H9 (cell line): Measurements from ENCODE around the gene RASAL1. TPM values are rescaled to one million over a fixed set of nuclear protein-coding genes. Genes with fewer than 3 reads are reported as not detected.

Source experiments
- DNase-seq: peaks from one replicate; pipeline ENCODE4 v3.0.0-alpha.2; 2017
- H2AFZ ChIP-seq: one replicate; pipeline ENCODE4 v1.6.1; 2013; ENCODE audit warnings: mild to moderate bottlenecking, low read length, control low read depth, moderate library complexity
- H2AK5ac ChIP-seq: 2 replicates; pipeline ENCODE4 v1.6.1; 2013; ENCODE audit warnings: low read length, control low read depth, mixed read lengths; ENCODE audit not compliant: insufficient read length
- H2BK120ac ChIP-seq: one replicate; pipeline ENCODE4 v1.6.1; 2013; ENCODE audit warnings: low read depth, mild to moderate bottlenecking, low read length, control low read depth, inconsistent platforms; ENCODE audit not compliant: poor library complexity, severe bottlenecking
- H2BK12ac ChIP-seq: 2 replicates; pipeline ENCODE4 v1.6.1; 2013; ENCODE audit warnings: low read length, control low read depth, mixed read lengths, low read depth; ENCODE audit not compliant: insufficient read length
- H2BK15ac ChIP-seq: 2 replicates; pipeline ENCODE4 v1.6.1; 2013; ENCODE audit warnings: low read depth, low read length, control low read depth
- H2BK20ac ChIP-seq: one replicate; pipeline ENCODE4 v1.6.1; 2013; ENCODE audit warnings: low read depth, mild to moderate bottlenecking, low read length, control low read depth, inconsistent platforms; ENCODE audit not compliant: poor library complexity, severe bottlenecking
- H2BK5ac ChIP-seq: 2 replicates; pipeline ENCODE4 v1.6.1; 2013; ENCODE audit warnings: low read length, control low read depth, mixed read lengths; ENCODE audit not compliant: insufficient read length
- H3K14ac ChIP-seq: 2 replicates; pipeline ENCODE4 v1.6.1; 2013; ENCODE audit warnings: low read length, control low read depth; ENCODE audit not compliant: insufficient read depth
- H3K18ac ChIP-seq: 2 replicates; pipeline ENCODE4 v1.6.1; 2013; ENCODE audit warnings: low read depth, mild to moderate bottlenecking, mixed read lengths, low read length, control low read depth; ENCODE audit not compliant: insufficient read length
- H3K23ac ChIP-seq: 2 replicates; pipeline ENCODE4 v1.6.1; 2013; ENCODE audit warnings: low read length, control low read depth, mixed read lengths, low read depth; ENCODE audit not compliant: insufficient read length
- H3K23me2 ChIP-seq: 2 replicates; pipeline ENCODE4 v1.6.1; 2013; ENCODE audit warnings: low read depth, mild to moderate bottlenecking, mixed read lengths, low read length, control low read depth; ENCODE audit not compliant: insufficient read length, poor library complexity, severe bottlenecking
- H3K27ac ChIP-seq: 2 replicates; pipeline ENCODE4 v1.5.1; 2013; ENCODE audit warnings: low read length, control low read depth, mixed read lengths, low read depth; ENCODE audit not compliant: insufficient read length
- H3K27me3 ChIP-seq: 2 replicates; pipeline ENCODE4 v1.6.1; 2013; ENCODE audit warnings: low read length, control low read depth, inconsistent platforms; ENCODE audit not compliant: insufficient read depth
- H3K4ac ChIP-seq: 2 replicates; pipeline ENCODE4 v1.6.1; 2013; ENCODE audit warnings: low read depth, mild to moderate bottlenecking, control low read depth, inconsistent platforms, low read length, moderate library complexity
- H3K4me1 ChIP-seq: 2 replicates; pipeline ENCODE4 v1.6.1; 2013; ENCODE audit warnings: low read length, control low read depth, inconsistent platforms; ENCODE audit not compliant: insufficient read depth
- H3K4me2 ChIP-seq: 2 replicates; pipeline ENCODE4 v1.6.1; 2013; ENCODE audit warnings: low read length, control low read depth, mixed read lengths; ENCODE audit not compliant: insufficient read length, insufficient read depth
- H3K56ac ChIP-seq: 2 replicates; pipeline ENCODE4 v1.6.1; 2013; ENCODE audit warnings: low read depth, mild to moderate bottlenecking, mixed read lengths, low read length, control low read depth; ENCODE audit not compliant: insufficient read length
- H3K79me1 ChIP-seq: 2 replicates; pipeline ENCODE4 v1.6.1; 2013; ENCODE audit warnings: low read depth, mild to moderate bottlenecking, moderate library complexity, low read length, control low read depth, inconsistent platforms; ENCODE audit not compliant: insufficient read depth, poor library complexity, severe bottlenecking
- H3K79me2 ChIP-seq: 2 replicates; pipeline ENCODE4 v1.6.1; 2013; ENCODE audit warnings: low read length, control low read depth, inconsistent platforms; ENCODE audit not compliant: insufficient read depth
- H3K9ac ChIP-seq: 2 replicates; pipeline ENCODE4 v1.6.1; 2013; ENCODE audit warnings: low read length, control low read depth, mixed read lengths; ENCODE audit not compliant: insufficient read length; ENCODE audit errors: extremely low read depth
- H3K9me3 ChIP-seq: one replicate; pipeline ENCODE4 v1.6.1; 2013; ENCODE audit warnings: low read depth, low read length, inconsistent platforms; ENCODE audit not compliant: control insufficient read depth
- H3T11ph ChIP-seq: one replicate; pipeline ENCODE4 v1.6.1; 2013; ENCODE audit warnings: mild to moderate bottlenecking, low read length, control low read depth, inconsistent platforms
- H4K20me1 ChIP-seq: one replicate; pipeline ENCODE4 v1.6.1; 2013; ENCODE audit not compliant: control insufficient read depth, insufficient read length, insufficient read depth
- H4K5ac ChIP-seq: 2 replicates; pipeline ENCODE4 v1.6.1; 2013; ENCODE audit warnings: low read depth, mild to moderate bottlenecking, mixed read lengths, low read length, control low read depth; ENCODE audit not compliant: insufficient read length
- H4K8ac ChIP-seq: replicated peaks from 2 replicates; pipeline ENCODE4 v1.6.1; 2013; ENCODE audit warnings: low read length, control low read depth, mixed read lengths, low read depth; ENCODE audit not compliant: insufficient read length
- H4K91ac ChIP-seq: 2 replicates; pipeline ENCODE4 v1.6.1; 2013; ENCODE audit warnings: low read depth, mild to moderate bottlenecking, moderate library complexity, mixed read lengths, low read length, control low read depth; ENCODE audit not compliant: insufficient read length
- H3K27ac Mint-ChIP-seq, 3 experiments: 2 replicates in 2 of 3; 3 replicates in 1 of 3; pipeline ENCODE4 v1.8.0; 2020 to 2021; ENCODE audit warnings: mixed read lengths in 3 of 3, mild to moderate bottlenecking in 1 of 3, moderate library complexity in 1 of 3
- H3K27me3 Mint-ChIP-seq: 2 replicates; pipeline ENCODE4 v1.8.0; 2021; ENCODE audit warnings: low read depth, mild to moderate bottlenecking, moderate library complexity, mixed read lengths
- H3K36me3 Mint-ChIP-seq, 3 experiments: 2 replicates in 2 of 3; 3 replicates in 1 of 3; pipeline ENCODE4 v1.8.0; 2020 to 2021; ENCODE audit warnings: low read depth in 3 of 3, mixed read lengths in 3 of 3; ENCODE audit not compliant: insufficient read depth in 1 of 3
- H3K4me1 Mint-ChIP-seq, 2 experiments: 2 replicates each; pipeline ENCODE4 v1.8.0; 2020; ENCODE audit warnings: mixed read lengths in 2 of 2
- H3K4me3 Mint-ChIP-seq, 2 experiments: 2 replicates in 1 of 2; 3 replicates in 1 of 2; pipeline ENCODE4 v1.8.0; 2020 to 2021; ENCODE audit warnings: mild to moderate bottlenecking in 2 of 2, mixed read lengths in 2 of 2, moderate library complexity in 1 of 2
- H3K9me3 Mint-ChIP-seq, 2 experiments: 2 replicates in 1 of 2; 3 replicates in 1 of 2; pipeline ENCODE4 v1.8.0; 2020; ENCODE audit warnings: mild to moderate bottlenecking in 2 of 2, mixed read lengths in 2 of 2, moderate library complexity in 1 of 2
- CTCF ChIP-seq: fragments of 200-600 bp; sonication (generic); conservative IDR thresholded peaks from 3 replicates; pipeline ENCODE4 v1.8.0; 2021; ENCODE audit warnings: antibody characterized with exemption, mild to moderate bottlenecking
- WGBS: extraction: QIAGEN DNeasy Blood & Tissue Kit; methylation state at CpG from one replicate; pipeline ENCODE4 v1.1.7; 2013; ENCODE audit warnings: missing lambda C conversion rate, low lambda C conversion rate, mixed read lengths; ENCODE audit not compliant: insufficient read length; ENCODE audit errors: extremely low coverage; 5-methylcytosine and 5-hydroxymethylcytosine counted together
- total RNA-seq: library from RNA; stranded (reverse); gene quantifications from 2 replicates; pipeline ENCODE4 v1.2.1, GENCODE V29; 2021

RASAL1 gene
- total RNA-seq, 1 experiment from 2014 or later: 2.3 TPM

DNA sequence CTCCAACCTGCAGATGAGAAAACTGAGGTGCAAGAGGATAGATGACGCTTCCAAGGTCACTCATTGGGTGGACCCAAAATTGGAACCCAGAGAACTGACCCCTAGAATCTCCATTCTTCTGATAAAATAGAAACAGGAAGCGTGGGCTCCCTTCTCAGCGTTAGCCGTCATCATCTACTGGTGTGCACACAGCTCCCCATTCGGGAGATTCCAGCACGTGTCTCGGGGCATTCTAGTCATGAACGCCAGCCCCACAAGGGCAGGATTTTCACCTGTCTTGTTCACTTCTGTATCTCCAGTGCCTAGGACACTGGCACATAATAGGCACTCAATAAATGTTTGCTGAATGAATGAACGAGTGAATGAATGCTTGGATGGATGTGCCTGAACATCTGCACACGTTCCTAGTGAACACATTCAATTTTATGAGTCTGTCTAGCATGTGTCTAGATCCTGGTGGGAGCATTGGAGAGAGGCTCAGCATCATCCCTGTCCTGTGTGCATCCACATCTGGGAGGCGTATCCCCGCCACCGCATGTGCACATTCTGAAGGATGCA lies 30.5 kb downstream of the RASAL1 start:
- H3K79me1 ChIP-seq: no peaks in the 10 kb centered on the region
- peaks cover 4% of the 10 kb centered on the region for H4K20me1 ChIP-seq
- H3K4me3 Mint-ChIP-seq: peak overlapping the region; percentile 21 to 31; a peak in 1 of 5 replicates
- H4K5ac ChIP-seq: no peak overlapping the region
- peaks cover 4% of the 10 kb centered on the region for H3K23me2 ChIP-seq
- peaks cover 0 to 11% of the 10 kb centered on the region in 2 experiments; a peak in 2 of 4 replicates for H3K4me1 Mint-ChIP-seq
- no peak overlapping the region for H2BK5ac ChIP-seq
- H2BK20ac ChIP-seq: no peak overlapping the region
- H3K18ac ChIP-seq: no peak overlapping the region
- no peaks in the 10 kb centered on the region for H3K9me3 Mint-ChIP-seq
- H3K27ac ChIP-seq: no peak overlapping the region
- H3K36me3 Mint-ChIP-seq: no peaks in the 10 kb centered on the region
- no peaks in the 10 kb centered on the region for H3K9me3 ChIP-seq
- no peak overlapping the region for H3K56ac ChIP-seq
- H3K4me2 ChIP-seq: no peak overlapping the region
- H2BK15ac ChIP-seq: no peak overlapping the region
- H4K91ac ChIP-seq: no peak overlapping the region
- DNase-seq: no peak
- no peak overlapping the region for H3K4ac ChIP-seq
- no peak overlapping the region for H3K14ac ChIP-seq
- TF ChIP-seq CTCF: no peak
- H3K79me2 ChIP-seq: no peaks in the 10 kb centered on the region
- no peak overlapping the region for H2AFZ ChIP-seq
- no peak overlapping the region for H3T11ph ChIP-seq
- H3K23ac ChIP-seq: no peak overlapping the region
- no peaks in the 10 kb centered on the region; the same call in 1 of the 2 replicates for H3K27me3 ChIP-seq
- WGBS: no CpG with 5 or more reads among the region's 13 CpGs
- no peak overlapping the region for H3K27ac Mint-ChIP-seq
- H3K27me3 Mint-ChIP-seq: peaks cover 6% of the 10 kb centered on the region
- H2BK120ac ChIP-seq: no peak overlapping the region
- H4K8ac ChIP-seq: no peak overlapping the region
- H3K9ac ChIP-seq: no peak overlapping the region
- no peaks in the 10 kb centered on the region for H3K4me1 ChIP-seq
- no peak overlapping the region for H2BK12ac ChIP-seq
- H2AK5ac ChIP-seq: no peak overlapping the region
